Measurements from ENCODE around the gene GARIN1A.
"Not testable (repeated sequence)": the region's sequence is repeated elsewhere in the genome, so short reads cannot be mapped to it uniquely, and the experiment has no call there.

DNA sequence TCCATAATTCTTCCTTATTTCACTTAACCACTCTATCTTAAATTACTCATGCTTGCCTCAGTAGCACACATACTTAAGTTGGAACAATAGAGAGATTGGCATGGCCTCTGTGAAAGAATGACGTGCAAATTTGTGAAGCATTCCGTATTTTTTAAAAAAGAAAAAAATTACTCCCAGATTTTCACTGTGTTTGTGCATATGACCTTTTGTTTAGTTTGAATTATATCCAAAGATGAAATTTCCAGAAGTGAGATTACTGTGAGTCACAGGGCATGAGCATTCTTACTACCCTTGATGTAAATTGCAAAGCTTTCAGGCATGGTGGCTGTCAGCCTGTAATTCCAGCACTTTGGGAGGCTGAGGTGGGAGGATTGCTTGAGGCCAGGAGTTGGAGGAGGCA lies 45.0 kb upstream of the GARIN1A start:
- TF ChIP-seq, protein P1, sequence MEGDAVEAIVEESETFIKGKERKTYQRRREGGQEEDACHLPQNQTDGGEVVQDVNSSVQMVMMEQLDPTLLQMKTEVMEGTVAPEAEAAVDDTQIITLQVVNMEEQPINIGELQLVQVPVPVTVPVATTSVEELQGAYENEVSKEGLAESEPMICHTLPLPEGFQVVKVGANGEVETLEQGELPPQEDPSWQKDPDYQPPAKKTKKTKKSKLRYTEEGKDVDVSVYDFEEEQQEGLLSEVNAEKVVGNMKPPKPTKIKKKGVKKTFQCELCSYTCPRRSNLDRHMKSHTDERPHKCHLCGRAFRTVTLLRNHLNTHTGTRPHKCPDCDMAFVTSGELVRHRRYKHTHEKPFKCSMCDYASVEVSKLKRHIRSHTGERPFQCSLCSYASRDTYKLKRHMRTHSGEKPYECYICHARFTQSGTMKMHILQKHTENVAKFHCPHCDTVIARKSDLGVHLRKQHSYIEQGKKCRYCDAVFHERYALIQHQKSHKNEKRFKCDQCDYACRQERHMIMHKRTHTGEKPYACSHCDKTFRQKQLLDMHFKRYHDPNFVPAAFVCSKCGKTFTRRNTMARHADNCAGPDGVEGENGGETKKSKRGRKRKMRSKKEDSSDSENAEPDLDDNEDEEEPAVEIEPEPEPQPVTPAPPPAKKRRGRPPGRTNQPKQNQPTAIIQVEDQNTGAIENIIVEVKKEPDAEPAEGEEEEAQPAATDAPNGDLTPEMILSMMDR (IDR thresholded peaks at IDR 0.05; ENCODE audit: insufficient read depth, low read depth, low read length), result not testable (repeated sequence)
- TF ChIP-seq EZH2 (IDR thresholded peaks at IDR 0.05; ENCODE audit: insufficient read depth, low read length), result not testable (repeated sequence)

All from astrocyte (in vitro differentiated cells and primary cell).